ENCODE measurements around the gene MRPL17. TPM values are rescaled to one million over a fixed set of nuclear protein-coding genes. Genes with fewer than 3 reads are reported as not detected.

MRPL17 gene
- total and polyA plus RNA-seq, 2 of the 13 experiments (the other 11 are each of a cell fraction or from before 2014, with no cell fraction given), result 59.4 to 90.0 TPM

DNA sequence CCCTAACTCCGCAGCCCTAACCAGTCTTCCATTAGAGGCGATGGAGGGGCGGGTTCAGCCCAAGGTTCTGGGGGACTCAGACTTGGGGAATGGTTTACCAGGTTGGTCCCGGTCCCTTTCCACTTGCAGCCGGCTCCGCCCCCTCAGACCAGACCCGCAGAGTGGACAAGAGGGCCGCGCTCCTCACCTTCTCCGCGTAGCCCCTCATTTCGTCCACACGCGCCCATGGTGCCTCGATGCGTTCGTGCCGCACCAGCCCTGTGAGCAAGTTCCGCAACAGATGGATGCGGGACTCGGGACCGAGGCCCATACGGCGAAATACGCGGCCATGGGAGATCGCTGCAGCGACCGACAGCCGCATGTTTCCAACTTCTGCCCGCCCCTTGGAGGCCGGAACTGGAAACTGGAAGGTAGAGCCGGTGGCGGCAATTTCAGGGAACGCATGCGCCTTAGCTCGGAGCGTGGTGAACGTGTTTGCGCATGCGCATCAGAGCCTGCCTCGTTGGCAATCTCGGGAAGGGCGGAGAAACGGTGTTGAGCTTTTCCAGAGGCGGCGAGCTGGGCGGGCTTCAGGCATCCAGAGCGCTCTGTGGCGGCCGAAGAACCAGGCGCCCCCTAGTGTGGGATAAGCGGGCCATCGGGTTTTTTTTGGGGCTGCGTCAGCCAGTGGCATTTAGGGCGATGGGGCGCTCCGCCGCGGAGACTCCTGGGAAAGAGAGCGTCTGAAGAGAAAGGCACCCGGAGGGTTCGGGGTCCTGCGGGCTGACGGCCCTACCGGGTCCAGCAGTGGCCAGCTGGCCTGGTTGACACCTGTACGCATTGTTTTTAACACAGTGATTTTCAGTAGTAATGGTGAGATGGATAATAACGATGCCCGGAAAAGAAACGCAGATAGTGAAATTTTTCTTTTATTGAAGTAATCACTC, at the start of gene MRPL17 (continued):
- TF ChIP-seq REL (CRISPR knock-in tag; conservative IDR thresholded peaks at IDR 0.05), result peak; percentile 95
- TF ChIP-seq MYC (CRISPR knock-in tag; IDR thresholded peaks at IDR 0.05; ENCODE audit: borderline replicate concordance), result peak; percentile 97
- 0 out of 2 replicates have a peak, but pooled peaks have one; percentile 47 for TF ChIP-seq EED (CRISPR knock-in tag; IDR thresholded peaks at IDR 0.05)
- peak; percentile 61; the same call in 1 of the 2 replicates for TF ChIP-seq BRD4 (CRISPR knock-in tag; IDR thresholded peaks at IDR 0.05)
- 0 out of 2 replicates have a peak, but pooled peaks have one; percentile 37 for TF ChIP-seq HMG20B (CRISPR knock-in tag; conservative IDR thresholded peaks at IDR 0.05)
- TF ChIP-seq, protein P1, sequence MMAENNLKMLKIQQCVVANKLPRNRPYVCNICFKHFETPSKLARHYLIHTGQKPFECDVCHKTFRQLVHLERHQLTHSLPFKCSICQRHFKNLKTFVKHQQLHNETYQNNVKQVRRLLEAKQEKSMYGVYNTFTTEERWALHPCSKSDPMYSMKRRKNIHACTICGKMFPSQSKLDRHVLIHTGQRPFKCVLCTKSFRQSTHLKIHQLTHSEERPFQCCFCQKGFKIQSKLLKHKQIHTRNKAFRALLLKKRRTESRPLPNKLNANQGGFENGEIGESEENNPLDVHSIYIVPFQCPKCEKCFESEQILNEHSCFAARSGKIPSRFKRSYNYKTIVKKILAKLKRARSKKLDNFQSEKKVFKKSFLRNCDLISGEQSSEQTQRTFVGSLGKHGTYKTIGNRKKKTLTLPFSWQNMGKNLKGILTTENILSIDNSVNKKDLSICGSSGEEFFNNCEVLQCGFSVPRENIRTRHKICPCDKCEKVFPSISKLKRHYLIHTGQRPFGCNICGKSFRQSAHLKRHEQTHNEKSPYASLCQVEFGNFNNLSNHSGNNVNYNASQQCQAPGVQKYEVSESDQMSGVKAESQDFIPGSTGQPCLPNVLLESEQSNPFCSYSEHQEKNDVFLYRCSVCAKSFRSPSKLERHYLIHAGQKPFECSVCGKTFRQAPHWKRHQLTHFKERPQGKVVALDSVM (CRISPR knock-in tag; IDR thresholded peaks at IDR 0.05), result peak; percentile 65
- TF ChIP-seq, protein P2, sequence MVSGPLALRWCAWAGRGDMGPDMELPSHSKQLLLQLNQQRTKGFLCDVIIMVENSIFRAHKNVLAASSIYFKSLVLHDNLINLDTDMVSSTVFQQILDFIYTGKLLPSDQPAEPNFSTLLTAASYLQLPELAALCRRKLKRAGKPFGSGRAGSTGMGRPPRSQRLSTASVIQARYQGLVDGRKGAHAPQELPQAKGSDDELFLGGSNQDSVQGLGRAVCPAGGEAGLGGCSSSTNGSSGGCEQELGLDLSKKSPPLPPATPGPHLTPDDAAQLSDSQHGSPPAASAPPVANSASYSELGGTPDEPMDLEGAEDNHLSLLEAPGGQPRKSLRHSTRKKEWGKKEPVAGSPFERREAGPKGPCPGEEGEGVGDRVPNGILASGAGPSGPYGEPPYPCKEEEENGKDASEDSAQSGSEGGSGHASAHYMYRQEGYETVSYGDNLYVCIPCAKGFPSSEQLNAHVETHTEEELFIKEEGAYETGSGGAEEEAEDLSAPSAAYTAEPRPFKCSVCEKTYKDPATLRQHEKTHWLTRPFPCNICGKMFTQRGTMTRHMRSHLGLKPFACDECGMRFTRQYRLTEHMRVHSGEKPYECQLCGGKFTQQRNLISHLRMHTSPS (CRISPR knock-in tag; IDR thresholded peaks at IDR 0.05; ENCODE audit: low read depth), result no peak
- TF ChIP-seq, protein P3, sequence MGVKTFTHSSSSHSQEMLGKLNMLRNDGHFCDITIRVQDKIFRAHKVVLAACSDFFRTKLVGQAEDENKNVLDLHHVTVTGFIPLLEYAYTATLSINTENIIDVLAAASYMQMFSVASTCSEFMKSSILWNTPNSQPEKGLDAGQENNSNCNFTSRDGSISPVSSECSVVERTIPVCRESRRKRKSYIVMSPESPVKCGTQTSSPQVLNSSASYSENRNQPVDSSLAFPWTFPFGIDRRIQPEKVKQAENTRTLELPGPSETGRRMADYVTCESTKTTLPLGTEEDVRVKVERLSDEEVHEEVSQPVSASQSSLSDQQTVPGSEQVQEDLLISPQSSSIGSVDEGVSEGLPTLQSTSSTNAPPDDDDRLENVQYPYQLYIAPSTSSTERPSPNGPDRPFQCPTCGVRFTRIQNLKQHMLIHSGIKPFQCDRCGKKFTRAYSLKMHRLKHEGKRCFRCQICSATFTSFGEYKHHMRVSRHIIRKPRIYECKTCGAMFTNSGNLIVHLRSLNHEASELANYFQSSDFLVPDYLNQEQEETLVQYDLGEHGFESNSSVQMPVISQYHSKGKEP (CRISPR knock-in tag; IDR thresholded peaks at IDR 0.05), result no peak
- TF ChIP-seq IRF2 (CRISPR knock-in tag; IDR thresholded peaks at IDR 0.05), result peak; percentile 57
- TF ChIP-seq SRF (IDR thresholded peaks at IDR 0.05; ENCODE audit: low read depth, low read length), result no peak
- TF ChIP-seq, protein P4, sequence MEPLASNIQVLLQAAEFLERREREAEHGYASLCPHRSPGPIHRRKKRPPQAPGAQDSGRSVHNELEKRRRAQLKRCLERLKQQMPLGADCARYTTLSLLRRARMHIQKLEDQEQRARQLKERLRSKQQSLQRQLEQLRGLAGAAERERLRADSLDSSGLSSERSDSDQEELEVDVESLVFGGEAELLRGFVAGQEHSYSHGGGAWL (CRISPR knock-in tag; IDR thresholded peaks at IDR 0.05), result peak; percentile 67
- TF ChIP-seq, protein P5, sequence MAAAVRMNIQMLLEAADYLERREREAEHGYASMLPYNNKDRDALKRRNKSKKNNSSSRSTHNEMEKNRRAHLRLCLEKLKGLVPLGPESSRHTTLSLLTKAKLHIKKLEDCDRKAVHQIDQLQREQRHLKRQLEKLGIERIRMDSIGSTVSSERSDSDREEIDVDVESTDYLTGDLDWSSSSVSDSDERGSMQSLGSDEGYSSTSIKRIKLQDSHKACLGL (CRISPR knock-in tag; IDR thresholded peaks at IDR 0.05), result peak; percentile 92
- TF ChIP-seq, protein P6, sequence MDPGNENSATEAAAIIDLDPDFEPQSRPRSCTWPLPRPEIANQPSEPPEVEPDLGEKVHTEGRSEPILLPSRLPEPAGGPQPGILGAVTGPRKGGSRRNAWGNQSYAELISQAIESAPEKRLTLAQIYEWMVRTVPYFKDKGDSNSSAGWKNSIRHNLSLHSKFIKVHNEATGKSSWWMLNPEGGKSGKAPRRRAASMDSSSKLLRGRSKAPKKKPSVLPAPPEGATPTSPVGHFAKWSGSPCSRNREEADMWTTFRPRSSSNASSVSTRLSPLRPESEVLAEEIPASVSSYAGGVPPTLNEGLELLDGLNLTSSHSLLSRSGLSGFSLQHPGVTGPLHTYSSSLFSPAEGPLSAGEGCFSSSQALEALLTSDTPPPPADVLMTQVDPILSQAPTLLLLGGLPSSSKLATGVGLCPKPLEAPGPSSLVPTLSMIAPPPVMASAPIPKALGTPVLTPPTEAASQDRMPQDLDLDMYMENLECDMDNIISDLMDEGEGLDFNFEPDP (CRISPR knock-in tag; conservative IDR thresholded peaks at IDR 0.05), result no peak
- no peak for TF ChIP-seq ZNF101 (CRISPR knock-in tag; IDR thresholded peaks at IDR 0.05; ENCODE audit: borderline replicate concordance, low read depth)
- peak; percentile 74 for TF ChIP-seq MIER3 (CRISPR knock-in tag; IDR thresholded peaks at IDR 0.05; ENCODE audit: borderline replicate concordance)
- TF ChIP-seq YEATS2 (CRISPR knock-in tag; IDR thresholded peaks at IDR 0.05; ENCODE audit: borderline replicate concordance), result peak; percentile 96
- TF ChIP-seq ZC3H4 (CRISPR knock-in tag; IDR thresholded peaks at IDR 0.05; ENCODE audit: borderline replicate concordance), result 0 out of 2 replicates have a peak, but pooled peaks have one; percentile 72
- peak; percentile 96; the same call in 1 of the 2 replicates for TF ChIP-seq ZNF709 (CRISPR knock-in tag; IDR thresholded peaks at IDR 0.05)
- no peak for TF ChIP-seq ZBTB1 (CRISPR knock-in tag; IDR thresholded peaks at IDR 0.05; ENCODE audit: borderline replicate concordance)
- TF ChIP-seq CBX2 (IDR thresholded peaks at IDR 0.05; ENCODE audit: low read depth, low read length), result no peak
- TF ChIP-seq CBX2 (CRISPR knock-in tag; IDR thresholded peaks at IDR 0.05; ENCODE audit: low read depth), result no peak

Data from HepG2 (cell line).